NCI-H748 (cell line): ENCODE measurements around the gene CD79A.
"Not testable (repeated sequence)": the region's sequence is repeated elsewhere in the genome, so short reads cannot be mapped to it uniquely, and the experiment has no call there.

ENCODE experiments used
- DNase-seq: peaks from one replicate; lab custom pipeline; 2025; ENCODE audit not compliant: unreplicated experiment; lab: John Stamatoyannopoulos, UW

CD79A gene

DNA sequence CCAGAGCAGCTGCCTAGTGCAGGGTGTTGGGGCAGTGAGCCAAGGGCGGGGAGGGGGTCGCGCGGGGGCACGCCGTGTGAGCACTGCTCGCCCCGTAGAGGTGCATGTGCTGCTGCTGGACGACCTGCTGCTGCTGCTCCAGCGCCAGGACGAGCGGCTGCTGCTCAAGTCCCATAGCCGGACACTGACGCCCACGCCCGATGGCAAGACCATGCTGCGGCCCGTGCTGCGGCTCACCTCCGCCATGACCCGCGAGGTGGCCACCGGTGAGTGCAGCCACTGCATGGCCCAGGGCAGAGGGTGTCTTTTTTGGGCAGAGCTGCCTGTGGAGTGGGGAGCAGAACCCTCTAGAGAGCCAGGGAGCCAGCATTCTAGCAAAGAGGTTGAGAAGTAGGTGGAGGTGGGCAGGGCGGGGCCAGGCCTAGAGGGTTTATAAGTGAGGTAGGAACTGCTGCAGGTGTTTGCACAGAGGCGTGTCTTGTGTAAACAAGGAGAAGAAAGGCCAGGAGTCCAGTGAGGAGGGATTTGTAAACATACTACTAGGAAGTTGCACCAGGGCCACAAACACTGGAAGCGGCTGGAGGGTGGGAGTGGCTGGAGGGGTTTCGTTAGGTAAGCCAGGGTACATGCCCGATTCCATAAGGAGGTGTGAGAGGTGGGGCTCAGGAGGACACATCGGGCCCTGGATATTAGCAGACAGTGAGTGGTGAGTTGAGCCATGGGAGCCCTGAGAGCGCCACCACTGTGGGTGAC lies 27.2 kb downstream of the CD79A start:
- peak; percentile 100 for DNase-seq

DNA sequence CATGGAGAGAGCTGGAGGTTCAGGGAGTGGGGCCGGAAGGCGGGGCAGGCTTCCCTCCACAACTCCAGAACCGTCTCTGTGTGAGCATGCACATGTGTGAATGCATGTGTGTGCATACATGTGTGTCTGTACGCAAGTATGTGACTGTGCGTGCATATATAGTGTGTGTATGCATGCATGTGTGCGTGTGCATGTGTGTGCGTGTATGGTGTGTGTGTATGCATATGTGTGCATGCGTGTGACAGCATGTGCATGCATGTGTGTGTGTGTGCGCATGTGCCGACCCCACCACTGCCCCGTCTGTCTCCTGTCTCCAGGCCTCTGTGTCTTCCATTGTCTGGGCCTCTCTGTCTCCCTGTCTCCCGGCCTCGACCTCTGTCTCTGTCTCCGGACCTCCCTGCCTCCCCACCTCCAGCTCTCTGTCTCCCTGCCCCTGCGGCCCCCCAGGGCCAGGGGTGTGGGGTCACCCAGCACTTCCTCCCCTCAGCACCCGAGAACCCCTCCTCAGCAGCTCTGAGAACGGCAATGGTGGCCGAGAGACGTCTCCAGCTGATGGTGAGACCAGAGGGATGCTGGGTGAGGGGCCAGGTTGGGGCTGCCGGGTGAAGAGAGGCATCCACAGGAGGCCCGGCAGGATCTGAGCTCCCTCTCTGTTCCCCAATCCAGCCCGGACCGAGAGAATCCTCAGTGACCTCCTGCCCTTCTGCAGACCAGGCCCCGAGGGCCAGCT lies 28.4 kb downstream of the CD79A start:
- no peak for DNase-seq

DNA sequence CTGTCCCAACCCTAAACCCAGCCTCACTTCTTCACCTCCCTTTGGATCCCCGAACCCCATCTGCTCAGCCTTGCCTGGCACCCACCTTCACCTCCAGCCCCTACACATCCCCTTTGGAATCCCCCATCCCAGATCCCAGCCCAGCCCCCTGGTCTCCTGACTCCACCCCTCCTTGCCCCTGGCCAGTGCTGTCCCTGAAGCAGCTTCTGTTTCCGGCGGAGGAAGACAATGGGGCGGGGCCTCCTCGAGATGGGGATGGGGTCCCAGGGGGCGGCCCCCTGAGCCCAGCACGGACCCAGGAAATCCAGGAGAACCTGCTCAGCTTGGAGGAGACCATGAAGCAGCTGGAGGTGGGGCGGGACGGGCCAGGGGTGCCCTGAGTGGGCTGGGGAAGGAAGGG lies 29.2 kb downstream of the CD79A start:
- no peak for DNase-seq

DNA sequence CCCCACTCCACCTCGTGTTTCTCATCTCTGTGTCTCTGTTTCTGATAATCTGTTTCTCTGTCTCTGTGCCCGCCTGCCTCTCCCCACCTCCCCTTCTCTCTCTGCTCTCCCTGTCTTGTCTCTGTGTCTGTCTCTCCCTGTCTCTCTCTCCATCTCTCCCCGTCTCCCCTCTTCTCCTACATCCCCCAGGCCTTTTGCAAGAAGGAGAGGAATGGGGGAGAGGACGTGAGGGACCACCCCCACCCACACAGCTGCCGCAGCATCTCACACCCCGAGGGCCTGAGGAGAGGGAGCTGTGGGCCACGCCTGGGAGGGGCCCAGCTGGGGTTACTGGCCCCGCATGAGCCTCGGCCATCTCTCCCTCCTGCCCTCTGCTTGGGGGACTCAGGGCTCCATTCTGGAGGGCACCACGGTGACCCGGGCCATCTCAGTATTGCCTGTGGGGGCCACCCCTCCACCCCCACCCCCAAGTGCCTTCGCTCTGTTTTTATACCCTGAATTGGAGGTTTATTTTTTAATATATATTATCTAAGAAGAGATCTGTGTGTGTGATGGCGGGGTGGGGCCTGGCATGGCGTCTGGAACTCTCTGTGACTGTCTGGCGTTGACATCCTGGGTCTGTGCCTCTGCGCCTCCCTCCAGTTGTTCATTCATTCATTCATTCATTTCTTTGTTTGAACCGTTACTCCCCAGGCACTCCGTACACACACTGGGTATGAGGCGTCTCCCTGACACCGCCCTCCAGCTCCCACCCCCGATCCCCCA lies 30.0 kb downstream of the CD79A start:
- DNase-seq, result no peak

DNA sequence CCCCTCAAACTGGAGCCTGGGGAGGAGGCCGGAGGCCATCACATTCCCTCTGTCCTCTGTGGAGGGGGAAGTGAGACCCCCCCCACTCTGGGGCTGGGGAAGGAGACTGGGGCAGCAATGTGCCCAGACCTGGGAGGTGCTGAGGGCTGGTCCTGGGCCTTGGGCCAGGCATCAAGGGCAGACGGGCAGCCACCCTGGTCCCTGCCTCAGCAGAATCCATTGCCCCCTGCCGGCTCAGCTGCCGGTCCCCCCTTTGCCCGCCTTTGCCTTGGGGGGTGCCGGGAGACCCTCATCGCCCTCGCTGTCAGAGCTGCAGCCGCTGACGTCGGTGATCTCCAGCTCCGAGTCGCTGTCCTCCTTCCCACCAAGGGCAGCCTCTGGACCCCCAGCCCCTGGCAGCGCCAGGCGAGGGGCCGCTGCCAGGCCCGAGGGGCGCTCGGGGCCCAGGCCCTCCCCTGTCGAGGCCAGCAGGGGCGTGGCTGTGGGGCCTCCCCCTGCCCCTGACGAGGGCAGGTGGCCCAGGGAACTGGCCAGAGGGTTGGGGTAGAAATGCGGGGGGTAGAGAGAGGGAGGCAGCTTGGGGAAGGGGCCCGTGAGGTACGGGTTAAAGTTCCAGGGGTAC lies 31.0 kb downstream of the CD79A start:
- DNase-seq, result no peak

DNA sequence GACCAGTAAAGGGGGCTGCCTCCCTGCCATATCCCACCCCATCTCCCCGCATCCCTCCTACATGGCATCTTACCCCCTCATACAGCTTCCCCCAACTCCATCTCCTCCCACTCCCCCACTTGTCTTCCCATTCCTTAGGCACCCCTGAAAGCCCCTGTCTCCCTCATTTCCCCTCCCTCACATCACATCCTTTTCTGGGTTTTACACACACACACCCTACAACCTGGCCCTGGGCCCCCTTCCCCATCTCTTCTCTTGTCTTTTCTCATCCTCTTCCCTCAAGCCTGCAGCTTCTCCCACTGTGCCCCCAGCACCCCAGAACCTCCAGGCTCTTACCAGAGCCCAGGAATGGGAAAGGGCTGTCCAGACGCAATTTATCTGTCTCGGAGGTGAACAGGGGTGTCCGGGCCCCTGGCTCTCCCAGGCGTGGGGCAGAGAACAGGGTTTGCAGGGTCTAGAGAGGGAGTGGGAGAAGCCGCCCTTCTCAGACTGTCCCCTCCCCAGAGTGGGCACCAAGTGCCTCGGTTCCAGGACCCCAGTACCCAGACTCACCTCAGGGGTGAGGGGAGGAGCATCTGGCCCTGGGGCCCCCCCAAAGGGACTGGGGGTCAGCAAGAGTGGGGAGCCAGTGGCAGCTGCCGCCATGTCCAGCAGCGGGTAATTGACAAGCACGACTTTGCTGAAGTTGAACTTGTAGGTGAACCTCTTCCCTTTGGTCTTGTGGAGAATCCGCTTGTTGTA lies 31.8 kb downstream of the CD79A start:
- DNase-seq, result no peak

DNA sequence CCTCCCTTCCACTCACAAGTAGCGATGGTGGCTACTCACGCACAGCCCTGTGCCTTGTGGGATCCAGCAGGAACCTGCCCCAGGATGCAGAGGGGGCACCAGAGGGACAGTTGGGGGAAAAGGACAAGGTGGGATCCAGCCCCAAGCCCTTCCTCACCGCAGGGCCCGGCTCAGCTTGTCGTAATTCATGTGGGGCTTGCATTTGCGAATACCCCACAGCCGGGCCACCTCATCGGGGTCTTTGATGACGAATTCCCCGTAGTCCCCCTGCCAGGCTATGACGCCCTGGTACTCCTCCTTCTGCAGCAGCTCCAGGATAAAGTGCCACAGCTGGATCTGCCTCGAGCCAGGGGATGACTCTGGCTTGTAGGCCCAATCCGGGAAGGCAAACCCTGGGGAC lies 32.6 kb downstream of the CD79A start:
- DNase-seq, result no peak

DNA sequence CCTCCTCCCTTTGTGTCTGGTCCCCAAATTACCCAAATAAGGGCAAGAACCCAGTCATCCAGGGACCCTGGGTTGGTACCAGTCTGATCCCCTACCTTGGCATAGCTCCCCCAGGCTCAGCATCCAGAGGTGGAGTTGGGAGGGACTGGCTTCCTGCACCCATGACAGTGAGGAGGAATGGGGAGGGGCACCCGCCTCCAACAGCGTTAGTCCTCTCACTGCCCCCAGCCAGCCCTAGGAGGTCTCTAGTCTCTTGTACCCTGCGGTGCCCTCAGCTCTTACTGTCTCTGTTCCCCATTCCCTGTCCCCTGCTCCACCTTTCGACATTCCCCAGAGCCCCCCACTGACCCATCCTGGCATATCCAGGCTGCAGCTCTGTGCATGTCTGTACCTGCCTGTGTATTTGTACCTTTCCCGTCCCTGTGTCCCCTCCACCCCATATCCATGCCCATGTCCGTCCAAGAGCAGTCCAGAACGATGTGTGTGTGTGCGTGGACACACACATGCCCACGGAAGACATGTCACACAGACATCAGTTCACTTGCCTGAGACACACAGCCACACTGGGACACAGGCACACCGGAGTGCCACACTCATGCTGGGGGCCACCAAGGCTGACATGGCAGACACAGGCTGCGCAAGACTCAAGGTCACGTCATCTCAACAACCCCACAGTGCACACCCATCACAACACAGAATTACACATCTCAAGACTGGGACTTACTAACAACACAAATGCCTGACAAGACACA lies 33.3 kb downstream of the CD79A start:
- no peak for DNase-seq

DNA sequence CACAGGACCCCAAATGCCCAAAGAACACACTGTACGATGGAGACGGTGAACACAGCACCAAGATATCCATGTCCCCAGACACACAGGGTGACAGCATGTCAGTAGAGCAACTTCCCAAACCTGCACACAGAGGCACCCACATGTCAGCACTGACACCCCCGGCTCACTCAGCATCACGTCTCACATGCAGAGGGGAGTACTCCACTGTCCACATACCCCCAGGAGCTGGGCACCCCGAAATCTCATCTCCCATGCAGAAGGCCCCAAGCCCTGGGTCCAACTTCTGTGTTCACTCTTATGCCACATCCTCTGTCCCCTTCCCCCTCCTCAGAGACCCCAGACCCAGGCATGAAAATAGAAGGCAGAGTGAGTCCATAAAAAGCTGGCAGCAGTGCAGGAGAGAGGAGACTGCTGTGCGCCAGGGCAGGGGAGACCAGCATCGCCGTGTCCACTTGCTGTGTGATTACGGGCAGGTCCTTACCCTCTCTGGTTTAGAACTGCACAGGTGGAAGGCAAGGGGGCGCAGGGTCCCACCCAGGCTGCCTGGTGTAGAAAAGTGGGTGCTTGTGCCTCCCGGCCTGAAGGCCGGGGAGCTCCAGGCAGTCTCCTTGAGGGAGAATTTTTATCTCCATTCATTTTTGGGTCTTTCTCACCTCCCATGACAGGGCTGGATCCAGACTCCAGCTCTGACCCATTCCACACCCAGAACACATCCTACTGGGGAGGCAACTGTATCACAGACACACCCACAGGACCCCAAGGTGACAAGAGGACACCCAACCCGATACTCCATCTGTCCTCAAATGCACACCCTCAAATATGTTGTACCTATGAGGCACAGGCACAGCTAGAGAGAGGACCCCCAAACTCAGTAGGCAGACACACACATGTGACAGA lies 34.2 kb downstream of the CD79A start:
- no peak for DNase-seq

DNA sequence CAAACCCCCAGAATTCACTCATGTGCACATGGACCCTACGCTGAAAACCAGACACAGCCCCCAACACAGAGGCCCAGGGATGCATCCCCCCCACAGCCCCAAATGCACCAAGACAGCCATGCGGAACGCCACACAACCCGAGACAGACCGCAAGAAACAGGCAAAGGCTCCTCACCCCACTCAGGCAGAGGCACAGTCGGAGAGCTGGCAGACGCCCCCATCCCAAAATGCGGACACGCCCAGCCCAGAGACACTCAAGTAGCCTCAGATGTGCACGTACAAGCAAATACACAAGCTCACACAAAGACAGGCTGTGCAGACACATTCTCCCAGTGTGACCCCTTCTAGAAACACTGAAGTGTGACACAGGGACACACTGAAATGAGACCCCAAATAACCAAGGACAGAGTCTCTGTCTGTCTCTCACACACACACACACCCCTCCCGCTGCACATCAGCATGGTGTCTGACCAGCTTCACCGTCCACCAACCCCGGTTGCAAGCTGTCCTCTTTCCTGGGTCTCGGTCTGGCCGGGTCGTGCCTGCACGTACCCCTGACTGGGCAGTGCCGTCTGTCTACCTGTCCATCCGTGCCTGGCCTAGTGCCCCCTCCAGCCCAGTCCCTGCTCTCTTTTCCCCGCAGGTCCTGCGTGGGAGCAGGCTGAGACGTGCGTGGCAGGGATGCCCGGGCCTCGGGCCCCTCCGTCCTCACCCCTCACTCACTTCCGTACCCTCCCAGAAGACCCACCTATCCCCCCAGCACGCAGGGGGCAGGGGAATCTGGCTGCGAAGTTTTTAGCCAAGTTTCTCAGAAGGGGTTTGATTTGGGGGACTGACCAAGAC lies 35.0 kb downstream of the CD79A start:
- no peak for DNase-seq

DNA sequence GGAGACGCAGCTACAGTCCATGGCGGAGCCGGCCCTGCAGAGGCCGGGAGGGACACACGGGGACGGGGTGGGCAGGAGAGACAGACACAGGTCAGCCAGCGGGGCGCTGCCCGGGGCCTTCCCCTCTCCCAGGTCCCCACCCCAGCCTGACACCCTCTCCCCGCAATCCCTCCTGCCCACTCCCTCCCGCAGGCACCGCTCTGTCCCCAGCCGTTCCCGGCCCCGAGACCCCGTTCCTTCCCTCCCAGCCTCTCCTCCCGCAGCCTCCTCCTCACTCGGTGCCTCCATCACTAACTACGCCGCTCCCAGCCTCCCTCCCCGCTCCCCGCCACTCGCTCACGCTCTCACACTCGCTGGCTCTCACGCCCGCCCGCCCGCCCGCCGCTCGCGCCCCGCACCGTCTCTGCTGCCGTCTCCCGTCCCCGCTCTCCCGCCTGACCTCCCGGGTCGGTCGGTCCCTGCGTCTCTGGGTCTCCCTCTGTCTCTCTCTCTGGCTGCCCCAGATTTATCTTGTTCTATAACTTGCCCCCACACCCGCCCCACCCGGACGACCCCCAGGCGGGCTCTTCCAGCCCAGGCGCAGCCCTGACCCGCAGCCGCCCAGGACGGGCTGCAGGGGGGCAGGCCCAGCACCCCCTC lies 35.9 kb downstream of the CD79A start:
- DNase-seq, result peak; percentile 29

DNA sequence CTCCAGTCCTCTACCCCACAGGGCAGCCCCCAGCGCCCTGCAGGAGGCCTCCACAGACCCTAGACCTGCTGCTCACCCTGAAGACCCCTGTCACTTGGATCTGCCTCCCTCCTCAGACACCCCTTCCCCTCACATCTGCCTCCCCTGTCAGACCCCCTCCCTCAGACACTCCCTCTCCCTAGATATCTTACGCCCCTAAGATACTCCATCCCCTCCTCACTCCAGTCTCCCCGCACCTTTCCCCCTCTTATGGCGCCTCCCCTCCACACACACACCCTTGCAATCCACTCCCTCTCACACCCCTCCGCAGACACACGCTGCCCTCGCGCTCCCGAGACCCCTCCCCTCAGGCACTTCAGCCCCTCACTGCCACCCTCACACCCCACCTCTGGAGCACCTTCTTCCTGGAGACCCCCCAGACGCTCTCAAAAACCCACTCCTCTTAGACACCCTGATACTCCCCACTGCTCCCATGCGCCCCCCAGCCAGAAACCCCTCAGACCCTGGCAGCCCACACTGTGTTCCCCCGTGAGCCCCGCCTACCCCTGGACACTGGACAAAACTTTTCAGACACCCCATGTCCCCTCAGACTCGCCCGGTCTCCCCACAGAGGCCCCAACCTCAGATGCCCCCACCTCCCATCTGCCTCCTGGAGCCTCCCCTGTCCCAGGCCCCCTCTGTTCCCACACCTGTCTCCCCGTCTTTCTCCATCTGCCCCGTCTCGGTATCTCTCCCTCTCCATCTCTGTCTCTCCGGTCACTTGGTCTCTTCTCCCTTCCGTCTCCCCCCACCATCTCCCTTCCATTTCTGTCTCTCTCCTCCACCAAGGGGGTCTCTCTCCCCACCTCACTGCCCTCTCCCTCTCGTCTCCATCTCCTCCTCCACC lies 36.7 kb downstream of the CD79A start:
- peak; percentile 22 for DNase-seq

DNA sequence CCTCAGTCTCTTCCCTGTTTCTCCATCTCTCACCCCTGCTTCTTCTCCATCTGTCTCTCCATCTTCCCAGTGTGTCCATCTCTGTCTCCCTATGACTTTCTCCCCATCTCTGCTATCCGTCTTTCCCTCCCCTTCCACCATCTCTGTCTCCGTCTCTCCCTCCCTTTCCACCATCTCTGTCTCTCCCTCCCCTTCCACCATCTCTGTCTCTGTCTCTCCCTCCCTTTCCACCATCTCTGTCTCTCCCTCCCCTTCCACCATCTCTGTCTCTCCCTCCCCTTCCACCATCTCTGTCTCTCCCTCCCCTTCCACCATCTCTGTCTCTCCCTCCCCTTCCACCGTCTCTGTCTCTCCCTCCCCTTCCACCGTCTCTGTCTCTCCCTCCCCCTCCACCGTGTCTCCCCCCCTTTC lies 37.4 kb downstream of the CD79A start:
- DNase-seq, result not testable (repeated sequence)

DNA sequence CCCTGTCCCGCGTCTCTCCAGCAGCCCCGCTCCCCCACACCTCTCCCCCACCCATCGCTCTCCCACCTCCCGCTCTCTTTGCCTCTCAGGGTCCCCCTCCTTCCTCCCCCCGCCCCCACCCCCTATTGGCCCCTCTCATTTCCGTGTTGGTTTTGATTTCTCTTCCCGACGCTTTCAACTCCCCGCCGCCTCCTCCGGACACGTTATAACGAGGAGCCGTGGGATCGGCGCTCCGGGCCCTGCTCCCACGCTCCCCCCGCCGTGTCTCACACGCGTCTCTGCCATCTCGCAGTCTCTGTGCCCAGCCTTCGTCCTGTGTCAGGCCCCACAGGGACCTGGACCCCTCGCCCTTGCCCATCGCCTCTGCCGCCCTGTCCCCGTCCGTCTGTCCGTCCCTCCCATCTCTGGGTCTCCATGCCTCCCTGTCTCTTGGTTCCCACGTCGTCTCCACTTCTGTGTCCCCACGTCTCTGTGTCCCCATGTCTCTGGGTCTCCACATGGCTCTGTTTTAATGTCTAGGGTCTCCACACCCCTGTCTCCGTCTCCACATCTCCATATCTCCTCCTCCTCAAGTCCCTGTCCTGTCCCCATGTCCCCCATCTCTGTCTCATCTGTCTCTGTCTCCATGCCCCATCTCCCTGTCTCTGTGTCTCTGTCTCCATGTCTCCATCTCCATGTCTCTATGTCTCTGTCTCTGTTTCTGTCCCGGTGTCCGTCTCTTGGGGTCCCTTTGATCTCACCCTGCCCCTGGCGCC lies 38.1 kb downstream of the CD79A start:
- DNase-seq, result no peak

DNA sequence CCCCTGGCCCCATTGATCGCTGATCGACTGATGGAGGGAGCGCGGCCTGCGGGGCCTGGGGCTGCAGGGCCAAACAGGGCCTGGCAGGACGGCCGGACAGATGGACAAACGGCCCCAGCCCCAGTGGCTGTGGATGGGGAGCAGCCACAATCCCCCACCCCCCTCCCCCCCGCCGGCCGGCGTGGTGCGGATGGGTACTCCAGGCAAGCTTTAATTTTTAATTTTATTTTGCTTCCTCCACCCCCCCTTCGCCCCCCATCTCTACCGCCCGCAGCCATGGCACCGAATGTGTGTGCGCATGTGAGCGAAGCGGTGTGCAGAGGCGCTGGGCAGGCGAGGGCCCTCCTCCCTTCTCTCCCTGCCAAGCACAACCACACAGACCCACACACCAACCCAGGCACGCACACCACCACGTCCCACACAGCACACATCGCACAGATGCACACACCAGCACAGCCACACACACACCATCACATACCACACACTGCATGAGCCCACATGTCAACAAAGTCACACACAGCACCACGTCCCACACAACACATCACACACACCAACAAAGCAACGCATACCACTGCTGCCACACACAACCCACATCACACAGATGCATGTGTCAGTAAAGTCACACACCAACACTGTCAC lies 38.8 kb downstream of the CD79A start:
- DNase-seq, result no peak
